Activated effector memory CD4-positive, alpha-beta T cell treated with Interleukin-2 at 50 U/mL for 16 hours (primary cell): ENCODE results near the gene IL27RA.

ENCODE experiments used
- DNase-seq: peaks from one replicate; pipeline ENCODE4 v3.0.0-alpha.2; 2020

Gene IL27RA

DNA sequence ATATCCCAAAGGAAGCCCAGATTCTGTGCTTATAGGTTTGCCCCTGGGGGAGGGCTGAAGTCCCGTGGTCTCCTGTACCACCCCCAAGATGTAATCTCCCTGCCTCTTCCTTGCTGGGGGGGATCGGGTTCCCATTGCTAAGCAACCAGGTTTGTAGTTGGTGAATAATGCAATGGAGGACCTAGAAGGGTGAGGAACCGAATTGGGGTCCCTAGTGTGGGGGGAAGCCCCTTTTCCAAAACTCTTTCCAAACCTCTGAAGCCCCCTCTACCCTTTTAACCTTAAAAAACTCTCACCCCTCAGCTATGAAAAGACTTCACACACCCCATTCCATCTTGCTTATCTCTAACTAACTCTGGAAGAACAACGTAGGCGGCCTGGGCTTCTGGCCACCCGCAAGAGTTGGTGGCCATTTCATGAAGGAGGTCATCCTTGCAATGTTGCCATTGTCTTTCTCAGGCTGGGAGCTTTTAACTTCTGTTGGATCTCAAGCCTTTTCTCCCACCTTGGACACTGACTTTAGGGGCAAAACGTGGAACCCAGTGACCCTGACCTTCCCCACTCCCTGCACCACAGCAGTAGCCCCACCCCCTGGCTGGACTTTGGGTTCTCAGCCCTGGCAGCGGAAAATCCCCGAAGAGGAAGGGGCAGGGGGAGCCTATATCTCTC, 29.7 kb downstream of the IL27RA start:
- no peak for DNase-seq

DNA sequence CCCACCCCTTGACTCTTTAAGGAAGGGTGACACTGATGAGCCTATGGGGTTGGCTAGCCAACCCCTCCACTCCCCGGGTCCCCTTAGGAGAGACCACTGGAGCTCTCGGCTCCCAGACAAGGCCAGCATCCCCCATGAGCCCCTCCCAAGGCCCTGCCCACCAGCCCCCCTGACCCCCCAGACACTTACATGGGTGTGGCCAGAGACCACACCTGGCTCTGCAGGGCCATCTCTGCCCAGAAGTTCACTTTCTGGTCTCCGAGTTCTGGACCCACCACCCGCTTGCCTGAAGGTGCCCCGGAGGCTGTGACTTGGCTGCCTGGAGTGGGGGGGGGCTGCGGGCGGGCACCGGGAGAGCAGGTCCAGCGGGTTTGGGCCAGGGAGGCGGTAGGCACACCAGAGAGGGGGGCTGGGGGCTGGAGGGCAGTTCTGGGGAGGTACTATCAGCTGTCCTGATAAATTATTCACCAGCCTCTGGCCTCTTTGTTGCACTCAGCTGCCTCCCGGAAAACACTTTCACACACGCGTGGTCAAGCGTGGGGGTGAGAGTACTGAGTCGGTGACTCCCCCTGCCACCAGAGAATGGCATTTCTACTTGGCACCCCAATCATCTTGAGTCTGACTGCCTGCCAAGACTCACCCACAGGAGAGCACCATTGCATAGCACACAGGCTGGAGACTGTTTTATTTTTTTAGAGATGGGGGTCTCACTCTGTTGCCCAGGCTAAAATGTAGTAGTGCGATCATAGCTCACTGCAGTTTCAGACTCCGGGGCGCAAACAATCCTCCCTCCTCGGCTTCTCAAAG, 30.4 kb downstream of the IL27RA start, which contains the start of gene PALM3:
PALM3 (minus strand) TSS at position 326 of the 807 bp plus-strand sequence; CDS start at position 230, 96 bp downstream.
- DNase-seq: no peak

DNA sequence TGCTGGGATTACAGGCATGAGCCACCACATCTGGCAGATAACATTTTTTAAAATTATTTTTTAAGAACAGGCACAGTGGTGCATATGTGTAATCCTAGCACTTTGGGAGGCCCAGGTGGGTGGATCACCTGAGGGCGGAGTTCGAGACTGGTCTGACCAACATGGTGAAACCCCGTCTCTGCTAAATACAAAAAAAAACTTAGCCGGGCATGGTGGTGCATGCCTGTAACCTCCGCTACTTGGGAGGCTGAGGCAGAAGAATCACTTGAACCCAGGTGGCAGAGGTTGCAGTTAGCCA, 30.9 kb downstream of the IL27RA start:
- DNase-seq: no peak

DNA sequence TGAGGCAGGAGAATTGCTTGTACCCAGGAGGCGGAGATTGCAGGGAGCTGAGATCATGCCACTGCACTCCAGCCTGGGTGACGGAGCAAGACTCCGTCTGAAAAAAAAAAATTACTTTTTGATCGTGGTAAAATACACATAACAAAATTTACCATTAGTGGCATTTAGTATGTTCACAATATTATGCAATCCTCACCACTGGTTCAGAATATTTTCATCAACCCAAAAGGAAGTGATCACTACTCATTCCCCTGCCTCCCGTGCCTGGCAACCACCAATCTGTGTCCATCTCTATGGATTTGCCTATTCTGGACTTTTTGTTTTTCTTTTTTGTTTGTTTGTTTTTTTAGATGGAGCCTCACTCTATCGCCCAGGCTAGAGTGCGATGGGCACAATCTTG, 31.5 kb downstream of the IL27RA start:
- no peak for DNase-seq

DNA sequence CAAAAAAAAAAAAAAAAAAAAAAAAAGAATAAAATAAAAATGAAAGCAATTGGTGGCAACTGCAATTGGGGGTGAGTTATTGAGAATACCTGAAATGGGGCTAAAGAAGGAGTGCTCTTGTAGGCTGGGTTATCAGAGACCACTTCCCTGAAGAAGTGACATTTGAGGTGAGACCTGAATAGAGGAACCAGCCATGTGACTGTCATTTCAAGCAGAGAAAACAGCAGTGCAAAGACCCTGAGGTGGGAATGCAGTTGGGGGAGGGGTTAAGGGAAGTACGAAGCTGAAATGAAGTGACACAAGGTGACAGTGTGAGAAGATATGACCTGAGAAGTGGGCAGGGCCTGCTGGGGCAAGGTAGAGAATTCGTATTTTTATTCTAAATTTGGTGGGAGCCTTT, 34.6 kb downstream of the IL27RA start:
- DNase-seq: no peak

DNA sequence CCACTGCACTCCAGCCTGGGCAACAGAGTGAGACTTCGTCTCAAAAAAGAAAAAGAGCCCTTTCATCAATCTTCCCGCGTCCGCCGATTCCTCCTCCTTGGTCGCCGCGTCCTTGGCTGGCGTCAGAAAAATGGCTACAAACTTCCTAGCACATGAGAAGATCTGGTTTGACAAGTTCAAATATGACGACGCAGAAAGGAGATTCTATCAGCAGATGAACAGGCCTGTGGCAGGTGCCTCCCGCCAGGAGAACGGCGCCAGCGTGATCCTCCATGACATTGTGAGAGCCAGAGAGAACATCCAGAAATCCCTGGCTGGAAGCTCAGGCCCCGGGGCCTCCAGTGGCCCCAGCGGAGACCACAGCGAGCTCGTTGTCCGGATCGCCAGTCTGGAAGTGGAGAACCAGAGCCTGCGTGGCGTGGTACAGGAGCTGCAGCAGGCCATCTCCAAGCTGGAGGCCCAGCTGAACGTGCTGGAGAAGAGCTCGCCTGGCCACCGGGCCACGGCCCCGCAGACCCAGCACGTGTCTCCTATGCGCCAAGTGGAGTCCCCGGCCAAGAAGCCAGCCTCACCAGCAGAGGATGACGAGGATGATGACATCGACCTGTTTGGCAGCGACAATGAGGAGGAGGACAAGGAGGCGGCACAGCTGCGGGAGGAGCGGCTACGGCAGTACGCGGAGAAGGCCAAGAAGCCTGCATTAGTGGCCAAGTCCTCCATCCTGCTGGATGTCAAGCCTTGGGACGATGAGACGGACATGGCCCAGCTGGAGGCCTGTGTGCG, 38.9 kb downstream of the IL27RA start:
- no peak for DNase-seq

DNA sequence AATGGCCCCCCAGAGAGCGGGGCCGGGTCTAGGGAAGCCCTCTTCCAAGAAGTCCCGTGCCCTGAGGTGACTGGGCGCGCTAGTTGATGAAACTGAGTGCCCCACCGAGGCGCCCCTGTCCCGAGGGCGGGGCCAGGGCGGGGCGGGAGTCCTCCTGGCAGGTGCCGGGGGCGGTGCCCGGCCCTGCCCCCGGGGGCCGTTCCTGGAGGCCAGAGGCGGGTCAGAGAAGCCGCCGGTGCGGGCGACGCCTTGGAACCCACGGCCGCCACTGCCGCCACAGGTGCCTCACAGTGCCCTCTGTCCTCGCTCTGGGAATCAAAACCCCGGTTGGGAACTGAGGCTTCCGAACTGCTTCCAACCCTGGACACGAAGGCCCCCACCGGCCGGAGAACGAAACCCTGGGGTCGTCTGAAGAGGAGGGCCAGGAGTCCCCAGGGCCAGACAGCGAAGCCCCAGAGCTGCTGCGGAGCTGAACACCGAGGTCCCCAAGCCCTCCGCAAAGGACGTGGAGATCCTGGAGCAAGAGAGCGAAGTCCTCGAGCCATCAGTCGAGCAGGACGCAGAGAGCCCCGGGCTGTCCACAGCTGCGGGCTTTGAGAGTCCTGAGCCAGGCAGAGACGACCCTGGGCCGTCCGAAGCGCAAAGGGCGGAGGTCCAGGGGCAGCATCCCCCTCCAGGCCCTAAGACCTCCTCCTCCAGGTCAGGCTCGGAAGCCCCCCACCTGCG, 41.1 kb downstream of the IL27RA start, which contains the start of gene MISP3:
MISP3 (plus strand) TSS at position 252 of the 726 bp plus-strand sequence. CDS start 524 bp downstream, outside the sequence.
- DNase-seq: peak; percentile 20

DNA sequence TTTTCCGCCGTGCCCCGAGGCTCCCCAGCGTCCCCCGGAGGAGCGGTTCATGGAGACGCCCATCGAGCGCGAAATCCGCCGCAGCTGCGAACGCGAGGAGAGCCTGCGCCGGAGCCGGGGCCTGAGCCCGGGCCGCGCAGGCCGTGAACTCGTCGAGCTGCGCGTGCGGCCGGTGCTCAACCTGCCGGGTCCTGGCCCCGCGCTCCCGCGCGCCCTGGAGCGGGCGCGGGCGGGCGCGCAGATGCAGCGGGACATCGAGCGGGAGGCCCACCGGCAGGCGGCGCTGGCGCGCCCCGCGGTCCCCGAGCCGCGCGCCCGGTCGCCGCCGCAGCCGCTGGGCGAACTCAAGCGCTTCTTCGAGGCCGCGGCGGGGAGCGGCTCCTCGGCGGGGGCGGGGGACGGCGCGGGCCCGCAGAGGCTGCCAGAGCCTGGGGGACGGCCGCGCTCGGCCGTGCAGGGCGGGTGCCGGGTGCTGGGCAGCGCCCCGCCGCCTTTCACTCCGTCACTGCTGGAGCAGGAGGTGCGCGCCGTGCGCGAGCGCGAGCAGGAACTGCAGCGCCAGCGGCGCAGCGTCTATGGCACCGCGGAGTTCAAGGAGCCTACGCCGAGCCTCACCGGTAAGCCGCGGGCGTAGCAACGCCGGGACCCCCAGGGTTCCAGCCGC, 41.8 kb downstream of the IL27RA start:
- peak; percentile 72 for DNase-seq

DNA sequence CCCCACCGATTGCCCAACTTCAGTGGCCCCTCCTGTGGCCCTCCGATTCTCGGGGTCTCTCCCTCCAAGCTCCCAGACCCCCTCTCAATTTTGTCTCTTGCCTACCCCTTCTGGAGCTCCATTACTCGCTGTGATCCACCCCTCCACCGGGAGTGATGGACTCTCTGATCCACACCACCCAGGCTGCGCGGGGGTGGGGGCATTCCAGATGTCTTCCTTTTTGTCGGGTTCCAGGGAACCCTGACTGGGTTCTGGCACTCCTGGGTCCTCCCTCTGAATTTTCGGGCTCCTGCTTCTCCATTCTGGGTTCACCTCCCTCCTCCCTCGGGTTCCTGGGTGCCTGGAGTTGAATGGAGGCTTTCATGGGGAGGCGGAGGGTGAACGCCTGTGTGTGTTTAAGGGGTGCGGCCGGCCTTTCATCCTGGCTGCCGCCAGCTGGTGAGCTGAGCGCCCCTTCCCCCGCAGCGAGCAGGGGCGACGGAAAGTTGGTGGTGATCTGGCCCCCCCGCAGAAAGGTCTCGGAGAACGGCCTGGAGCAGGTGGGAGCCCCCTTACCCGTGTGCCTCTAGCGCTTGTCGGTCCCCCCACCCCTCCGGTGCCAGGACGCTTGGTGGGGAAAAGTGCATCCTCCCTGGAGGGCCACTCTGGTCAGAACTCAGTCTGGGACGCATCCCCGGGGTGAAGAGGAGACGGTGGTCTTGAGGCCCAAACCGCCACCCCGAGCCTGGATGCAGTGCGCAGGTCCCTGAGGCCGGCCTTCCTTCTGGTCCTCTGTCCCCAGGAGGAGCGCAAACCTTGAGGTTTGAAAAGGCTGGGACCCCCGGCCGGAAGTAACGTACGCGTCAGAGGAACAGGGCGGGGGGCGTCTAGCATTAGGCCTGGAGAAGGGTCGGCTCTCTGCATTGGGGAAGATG, 42.6 kb downstream of the IL27RA start:
- no peak for DNase-seq

DNA sequence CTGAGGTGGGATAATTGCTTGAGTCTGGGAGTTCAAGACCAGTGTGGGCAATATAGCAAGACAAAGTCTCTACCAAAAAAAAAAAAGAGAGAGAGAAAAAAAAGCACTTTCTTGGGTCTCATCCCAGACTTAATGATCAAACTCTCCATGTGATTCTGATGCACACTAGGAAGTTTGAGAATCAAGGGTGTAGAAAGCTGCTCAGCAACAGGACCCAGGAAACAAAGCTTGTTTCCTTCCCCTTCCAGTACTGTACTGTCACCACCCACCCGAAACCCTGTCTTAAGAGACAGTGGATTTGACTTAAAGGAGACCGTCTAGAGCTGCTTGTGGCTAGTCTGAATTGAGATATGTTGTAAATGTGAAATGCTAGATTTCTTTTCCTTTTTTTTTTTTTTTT, 46.8 kb downstream of the IL27RA start:
- DNase-seq: no peak

DNA sequence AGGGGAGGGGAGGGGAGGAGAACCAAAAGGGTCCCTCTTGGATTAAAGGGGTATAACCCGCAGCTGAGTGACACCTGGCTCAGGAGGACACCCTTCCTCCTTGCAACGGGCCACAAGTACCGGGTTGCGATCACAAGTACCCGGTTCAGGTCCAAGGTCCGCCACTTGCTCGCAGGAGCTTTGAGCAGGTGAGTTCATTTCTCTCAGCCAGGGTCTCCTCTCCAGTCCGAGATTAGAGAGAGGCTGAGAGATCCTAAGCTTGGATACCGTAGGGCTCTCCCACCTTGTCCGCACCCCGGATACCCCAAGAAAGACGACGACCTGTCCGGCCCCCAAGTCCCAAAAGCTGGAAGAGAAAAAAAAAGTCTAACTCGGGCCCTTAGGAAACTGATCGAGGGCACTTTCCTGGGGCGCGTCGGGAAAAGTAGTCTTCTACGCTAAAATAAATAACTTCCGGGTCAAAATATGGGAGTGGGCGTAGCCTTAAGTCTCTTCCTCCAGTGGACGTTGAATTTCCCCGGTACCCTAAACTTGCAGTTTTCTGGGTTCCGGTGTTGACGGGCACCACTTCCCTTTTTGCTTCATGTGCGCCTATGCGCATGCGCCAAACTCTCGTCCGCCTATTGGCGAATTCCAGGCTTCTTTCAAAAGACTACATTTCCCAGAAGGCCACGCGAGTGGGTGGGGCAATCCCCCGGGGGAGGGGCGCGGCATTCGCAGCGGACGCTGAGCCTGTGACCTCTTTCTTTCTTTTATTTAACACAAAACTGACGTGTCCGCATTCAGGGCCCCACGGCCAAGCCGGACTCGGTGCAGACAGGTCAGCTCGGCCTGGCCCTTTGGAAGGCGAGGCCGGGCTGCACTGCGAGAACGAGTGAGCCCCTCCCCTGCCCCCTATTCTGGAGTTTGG, 49.6 kb downstream of the IL27RA start:
- DNase-seq: peak; percentile 98

DNA sequence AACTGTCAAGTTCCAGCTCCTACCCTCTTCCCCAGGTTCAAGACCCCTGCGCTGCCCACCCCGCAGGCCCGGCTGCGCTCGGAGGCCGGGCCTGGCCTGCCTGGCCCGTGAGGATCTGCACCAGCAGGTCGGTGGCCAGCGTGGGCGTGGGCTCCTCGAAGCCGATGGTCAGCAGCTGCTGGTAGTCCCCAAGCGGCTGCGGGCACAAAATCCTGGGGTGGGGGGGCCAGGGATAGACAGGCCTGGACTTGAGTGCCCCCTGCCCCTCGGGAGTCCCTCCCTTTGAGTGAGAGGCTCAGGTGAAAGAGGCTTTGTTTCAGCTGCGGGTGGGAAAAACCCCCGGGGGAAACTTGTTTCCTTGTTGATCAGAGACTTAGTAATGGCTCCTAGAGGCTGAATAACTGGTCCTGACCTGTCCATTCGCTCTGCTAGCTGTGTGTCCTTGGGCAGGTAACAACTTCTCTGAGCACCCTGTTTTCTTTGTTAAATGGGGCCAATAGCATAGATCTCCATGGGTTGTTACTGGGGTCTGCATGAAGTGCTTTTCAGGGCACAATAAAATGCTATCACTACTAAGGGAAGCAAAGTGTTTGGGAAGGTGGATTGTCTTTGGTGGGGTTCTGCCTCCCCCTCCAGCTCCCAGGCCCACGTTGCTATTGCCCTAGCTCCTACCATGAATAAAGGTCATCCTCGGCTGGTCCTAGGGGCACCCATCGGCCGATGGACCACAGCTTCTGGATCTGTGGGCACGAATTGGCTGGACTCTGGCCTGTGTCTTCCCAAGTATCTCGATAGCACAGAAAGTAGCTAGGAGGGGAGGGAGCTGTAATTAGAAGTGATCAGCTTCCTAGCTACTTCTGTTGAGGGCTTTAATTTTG, 50.5 kb downstream of the IL27RA start:
- DNase-seq: no peak

DNA sequence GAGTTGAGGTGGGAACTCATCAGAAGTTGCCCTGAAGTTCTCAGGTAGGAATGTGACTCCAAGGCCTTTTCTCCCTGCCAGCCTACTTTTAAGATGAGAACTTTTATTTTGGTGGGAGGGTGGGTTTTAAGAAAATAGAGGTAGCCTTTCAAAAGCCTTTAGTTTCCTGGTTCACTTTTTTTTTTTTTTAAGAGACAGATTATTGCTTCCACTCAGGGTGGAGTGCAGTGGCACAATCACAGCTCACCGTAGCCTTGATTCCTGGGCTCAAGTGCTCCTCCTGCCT, 51.1 kb downstream of the IL27RA start:
- no peak for DNase-seq

DNA sequence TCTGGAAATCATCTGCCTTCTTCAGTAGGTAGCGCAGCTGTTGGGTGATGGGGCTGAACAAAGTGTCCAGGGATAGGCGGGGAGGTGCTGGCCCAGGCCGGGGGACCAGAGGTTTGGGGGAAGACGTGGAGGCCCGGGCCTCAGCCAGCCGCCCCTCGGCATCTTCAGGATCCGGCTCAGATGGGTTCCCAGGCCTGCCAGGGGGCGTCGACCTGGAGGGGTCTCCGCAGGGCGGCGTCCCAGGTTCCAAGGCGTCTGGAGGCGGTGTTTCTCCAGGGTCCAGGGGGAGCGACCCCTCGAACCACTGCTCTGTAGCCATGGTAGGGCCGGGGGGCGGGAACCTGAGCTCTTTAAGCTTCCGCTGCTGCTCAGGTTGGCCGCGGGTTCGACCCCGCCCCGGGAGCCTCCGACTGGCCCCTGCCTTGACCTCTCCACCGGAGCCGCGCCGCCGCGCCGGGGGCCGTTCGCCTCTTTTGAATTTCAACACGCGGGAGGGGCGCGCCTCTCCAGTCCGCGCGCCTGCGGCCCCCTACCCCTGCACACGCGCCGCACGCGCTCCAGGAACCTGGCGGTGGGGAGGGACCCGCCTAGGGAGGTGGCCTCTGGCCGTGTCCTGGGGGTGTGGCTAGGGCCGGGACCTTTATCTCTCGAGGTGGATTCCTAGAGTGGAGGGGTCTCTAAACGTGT, 53.9 kb downstream of the IL27RA start, which contains the start of gene C19orf67:
C19orf67 (minus strand) TSS at position 475 of the 687 bp plus-strand sequence; CDS start at position 319, 156 bp downstream.
- no peak for DNase-seq

DNA sequence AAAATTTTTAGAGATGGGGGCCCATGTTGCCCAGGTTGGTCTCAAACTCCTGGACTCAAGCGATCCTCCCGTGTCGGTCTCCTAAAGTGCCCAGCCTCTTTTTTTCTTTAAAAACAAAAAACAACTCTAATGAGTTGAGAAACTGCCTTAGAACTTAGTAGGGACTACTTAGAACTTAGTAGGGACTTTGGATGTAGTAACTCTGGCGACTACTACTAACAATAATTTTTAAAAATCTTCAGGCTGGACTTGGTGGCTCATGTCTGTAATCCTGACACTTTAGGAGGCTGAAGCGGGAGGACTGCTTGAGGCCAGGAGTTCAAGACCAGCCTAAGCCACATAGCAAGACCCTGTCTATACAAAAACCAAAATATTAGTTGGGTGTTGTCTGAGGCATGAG, 54.5 kb downstream of the IL27RA start:
- DNase-seq: no peak

DNA sequence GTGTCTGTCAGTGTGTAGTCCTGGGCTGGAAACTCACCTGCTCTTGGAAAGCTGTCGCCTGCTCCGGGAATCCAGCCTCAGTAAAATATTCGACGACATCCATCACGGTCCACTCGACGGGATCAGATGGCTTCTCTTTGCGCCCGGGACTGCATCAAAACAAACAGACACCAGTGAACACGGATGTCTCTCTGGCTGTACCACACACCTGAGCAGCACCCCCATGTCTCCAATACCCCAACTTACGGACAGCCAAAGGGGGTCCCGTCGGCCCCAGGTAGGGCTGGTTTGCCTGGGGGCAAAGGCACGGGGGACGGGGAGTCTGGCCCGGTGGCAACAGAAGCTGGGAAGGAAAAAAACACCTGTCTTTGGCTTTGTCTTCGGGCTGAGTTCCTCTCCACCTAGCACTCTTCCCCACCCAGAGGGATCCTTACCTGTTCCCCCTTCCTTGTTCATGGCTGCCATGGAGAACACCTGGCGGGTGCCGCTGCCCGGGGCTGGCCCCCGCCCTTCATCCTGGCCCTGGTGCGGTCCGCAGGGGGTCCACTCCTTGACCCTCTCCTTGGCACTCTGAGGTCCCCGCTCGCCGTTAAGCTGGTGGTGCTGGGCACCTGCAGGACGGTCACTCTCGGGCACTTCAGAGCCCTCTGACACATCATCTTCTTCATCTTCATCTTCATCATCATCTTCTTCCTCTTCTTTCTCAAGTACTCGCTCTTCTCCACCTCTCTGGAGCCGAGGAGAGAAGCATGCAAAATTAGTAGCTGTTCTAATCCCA, 57.3 kb downstream of the IL27RA start:
- no peak for DNase-seq

DNA sequence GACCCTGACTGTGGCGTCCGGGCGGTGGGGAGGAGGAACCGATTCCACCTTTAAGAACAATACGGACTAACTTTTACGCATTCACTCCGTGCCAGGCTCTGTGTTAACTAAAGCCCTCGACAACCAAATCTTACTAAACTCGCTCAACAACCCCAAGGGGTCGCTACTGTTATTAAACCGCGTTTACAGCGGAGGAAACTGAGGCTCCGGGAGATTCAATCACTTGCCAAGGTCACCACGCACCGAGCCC, 57.8 kb downstream of the IL27RA start:
- DNase-seq: no peak
